Measurements from ENCODE around the gene KIF3A.

KIF3A gene

DNA sequence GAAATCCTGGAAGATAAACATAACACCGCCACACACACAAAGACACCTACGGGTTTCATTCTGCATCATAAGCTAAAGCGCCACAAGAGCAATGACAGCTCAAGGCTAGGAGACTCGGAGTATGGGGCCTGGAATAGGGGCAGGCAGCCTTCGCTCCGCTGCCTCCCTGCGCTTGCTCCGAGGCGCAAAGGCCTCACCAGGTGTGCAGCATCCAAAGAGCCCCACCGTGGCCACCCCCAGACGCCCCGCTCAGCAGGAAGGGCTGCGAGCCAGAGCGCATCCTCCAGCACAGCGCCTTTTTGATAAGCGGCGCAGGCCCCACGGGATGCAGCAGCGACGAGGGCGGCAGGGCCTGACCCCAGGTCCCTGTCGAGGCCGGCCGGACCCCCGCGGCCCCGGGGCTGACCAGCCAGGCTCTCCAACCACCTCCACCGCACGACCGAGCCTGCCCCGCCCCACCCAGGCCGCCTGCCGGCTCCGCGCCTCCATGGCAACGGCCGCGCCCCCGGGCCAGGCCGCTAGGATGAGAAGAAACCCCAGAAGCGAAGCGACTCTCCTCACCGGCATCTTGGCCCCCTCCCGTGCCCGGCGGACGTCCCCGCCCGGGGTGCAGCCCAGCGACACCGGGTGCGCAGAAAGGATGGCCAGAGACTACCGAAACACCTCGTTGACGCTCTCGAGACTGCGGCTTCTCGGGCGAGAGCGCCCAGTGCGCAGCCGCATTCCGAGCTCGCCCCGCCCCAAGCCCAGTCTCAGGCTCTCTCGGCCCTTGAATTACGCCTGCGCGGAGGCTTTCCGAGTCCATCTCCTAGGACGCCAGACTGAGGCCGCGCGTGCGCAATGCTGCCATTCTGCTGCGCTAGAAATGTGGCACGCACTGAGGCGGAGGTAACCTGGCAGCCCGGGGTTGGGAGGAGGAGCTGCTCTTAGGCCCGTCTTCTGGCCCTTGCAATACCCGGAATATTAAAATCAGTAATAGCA lies at the start of gene KIF3A:
TSS of gene KIF3A (minus strand) at position 694 of the 981 bp plus-strand sequence. CDS start at position 567, 127 bp downstream.
- peak within 1 kb of the TSS; percentile 82 for H3K4me3 ChIP-seq (ENCODE audit: control insufficient read depth, low read depth, low read length)
- DNase-seq (ENCODE audit: low read depth): peak; percentile 68
- no peak for TF ChIP-seq CTCF (IDR thresholded peaks at IDR 0.05; ENCODE audit: control insufficient read depth, insufficient read depth, low read depth, low read length, missing control alignments)

DNA sequence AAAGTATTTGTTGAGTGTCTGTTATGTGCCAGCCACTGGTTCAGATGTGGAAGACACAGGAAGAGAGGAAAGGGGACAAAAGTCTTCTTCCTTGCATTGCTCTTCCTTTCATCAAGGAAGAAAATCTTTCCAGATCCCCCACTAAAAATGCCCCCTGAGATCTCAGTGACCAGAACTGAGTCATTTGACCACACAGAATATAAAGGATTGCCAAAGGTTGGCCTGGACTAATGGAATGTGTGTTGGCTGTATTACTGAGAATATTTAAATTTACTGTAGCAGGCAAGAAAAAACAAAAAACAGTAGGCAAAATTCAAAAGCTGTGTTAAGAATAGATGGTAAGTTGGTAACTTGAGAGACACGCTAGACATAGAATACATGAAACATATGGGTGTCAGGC lies 49.7 kb upstream of the KIF3A start:
- no peak for TF ChIP-seq CTCF (IDR thresholded peaks at IDR 0.05; ENCODE audit: control insufficient read depth, insufficient read depth, low read depth, low read length, missing control alignments)
- H3K4me3 ChIP-seq (ENCODE audit: control insufficient read depth, low read depth, low read length): no peak overlapping the region
- DNase-seq (ENCODE audit: low read depth): no peak

- no peak for DNase-seq (ENCODE audit: low read depth)
- no peak overlapping the region for H3K4me3 ChIP-seq (ENCODE audit: control insufficient read depth, low read depth, low read length)
- no peak for TF ChIP-seq CTCF (IDR thresholded peaks at IDR 0.05; ENCODE audit: control insufficient read depth, insufficient read depth, low read depth, low read length, missing control alignments)
Measured at GRCh38 chr5:132785864-132786263, 48.5 kb upstream of the KIF3A start.

DNA sequence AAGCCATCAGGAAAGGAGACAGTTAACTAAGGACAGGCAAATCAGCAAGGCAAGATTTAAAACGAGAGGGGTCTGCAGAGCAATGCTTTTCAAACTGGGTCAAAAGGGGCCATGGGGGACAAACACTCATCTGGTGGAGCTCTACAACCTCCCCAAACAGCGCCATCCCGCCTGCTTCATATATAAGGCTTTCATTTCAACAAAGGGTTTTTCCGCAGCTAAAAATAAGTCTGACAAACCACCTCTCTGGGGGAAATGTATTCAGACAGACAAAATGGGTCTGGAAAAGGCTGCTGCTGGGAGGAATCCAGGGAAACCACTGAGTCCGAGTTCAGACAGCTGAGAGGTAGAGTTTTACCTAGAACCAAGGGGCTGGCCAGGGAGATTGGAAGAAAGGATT lies 48.0 kb upstream of the KIF3A start:
- H3K4me3 ChIP-seq (ENCODE audit: control insufficient read depth, low read depth, low read length): no peak overlapping the region
- no peak for DNase-seq (ENCODE audit: low read depth)
- no peak for TF ChIP-seq CTCF (IDR thresholded peaks at IDR 0.05; ENCODE audit: control insufficient read depth, insufficient read depth, low read depth, low read length, missing control alignments)

DNA sequence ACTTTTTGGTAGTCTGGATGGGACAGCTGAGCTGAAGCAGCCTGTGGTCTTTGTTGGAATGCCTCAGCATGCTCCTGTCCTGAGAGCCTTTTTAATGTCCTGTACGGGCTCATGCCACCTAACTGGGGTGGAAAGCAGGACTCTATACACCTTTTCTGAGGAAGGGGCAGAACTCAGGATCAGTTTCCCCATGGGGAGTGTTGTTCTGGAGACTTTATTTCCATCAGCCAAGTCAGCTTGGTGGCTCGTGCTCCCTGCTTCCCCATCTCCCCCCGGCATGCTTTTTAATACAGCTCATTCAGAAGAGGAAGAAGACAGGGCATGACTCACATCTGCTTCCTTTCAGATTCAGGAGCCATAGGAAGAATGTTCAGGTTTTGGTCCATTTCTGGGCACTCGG lies 44.8 kb upstream of the KIF3A start:
- H3K4me3 ChIP-seq (ENCODE audit: control insufficient read depth, low read depth, low read length): no peak overlapping the region
- TF ChIP-seq CTCF (IDR thresholded peaks at IDR 0.05; ENCODE audit: control insufficient read depth, insufficient read depth, low read depth, low read length, missing control alignments): no peak
- no peak for DNase-seq (ENCODE audit: low read depth)

DNA sequence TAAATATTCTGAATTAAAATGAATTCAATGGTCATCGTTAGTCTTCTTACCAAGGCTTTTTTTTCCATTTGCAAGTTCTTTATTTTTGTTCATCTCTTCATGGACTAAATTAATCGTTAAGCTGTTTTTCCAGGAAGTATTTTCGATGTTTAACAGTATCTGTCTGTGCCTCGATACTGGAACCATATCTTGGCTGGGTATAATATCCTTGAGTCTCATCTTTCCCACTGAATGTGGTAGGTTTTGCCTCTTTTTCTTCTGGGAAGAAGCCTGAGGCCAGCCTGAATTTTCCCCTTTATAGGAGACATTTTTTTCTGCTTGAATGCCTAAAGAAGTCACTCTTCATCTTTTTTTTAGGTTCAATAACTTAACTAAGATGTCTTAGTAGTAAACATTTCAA lies 43.7 kb upstream of the KIF3A start:
- no peak overlapping the region for H3K4me3 ChIP-seq (ENCODE audit: control insufficient read depth, low read depth, low read length)
- DNase-seq (ENCODE audit: low read depth): no peak
- TF ChIP-seq CTCF (IDR thresholded peaks at IDR 0.05; ENCODE audit: control insufficient read depth, insufficient read depth, low read depth, low read length, missing control alignments): no peak
